K562 (cell line): ENCODE measurements around the gene ZFHX2. TPM values are rescaled to one million over a fixed set of nuclear protein-coding genes. Genes with fewer than 3 reads are reported as not detected.

Source experiments
- CXXC5 ChIP-seq: fragments of 250-450 bp; sonication (Bioruptor Pico); IDR thresholded peaks from 2 replicates; pipeline ENCODE4 v1.8.0; 2022; ENCODE audit warnings: inconsistent platforms, mild to moderate bottlenecking, moderate library complexity
- ELF4 ChIP-seq: fragments of 450-650 bp; formaldehyde crosslinking; IDR thresholded peaks from 2 replicates; pipeline ENCODE4 v1.4.0; 2022; ENCODE audit warnings: missing genetic modification characterization
- NRF1 ChIP-seq, 2 experiments: fragments of 450-650 bp; IDR thresholded peaks in 1 of 2; conservative IDR thresholded peaks in 1 of 2; 2 replicates each; pipeline ENCODE4 v1.6.1; 2014; ENCODE audit warnings: mild to moderate bottlenecking in 2 of 2
- XRCC5 ChIP-seq: fragments of 200-400 bp; formaldehyde crosslinking; IDR thresholded peaks from 2 replicates; pipeline ENCODE4 v1.6.1; 2017; ENCODE audit warnings: low read depth, mild to moderate bottlenecking, low read length
- polyA plus RNA-seq, 8 experiments: library from polyadenylated mRNA; depleted of rRNA in 4 of 8; stranded (reverse) in 5 of 8; unstranded in 3 of 8; fragments of >200 nt; fragmentation: Nextera tagmentation in 2 of 8; fragmentation: Illumina TruSeq in 1 of 8; extraction: Ambion mirVana in 2 of 8; extraction: Trizol in 1 of 8; gene quantifications; 2 replicates each; pipeline versions ENCODE4 v1.2.1 to v1.2.3, GENCODE V29; 2011 to 2014; ENCODE audit warnings: inconsistent platforms in 1 of 8, missing spikeins in 1 of 8
- total RNA-seq, 7 experiments: library from RNA; depleted of rRNA in 6 of 7; stranded (reverse); fragments of >200 nt in 6 of 7; fragmentation: Illumina TruSeq in 2 of 7; extraction: Trizol in 2 of 7; gene quantifications; 2 replicates each; pipeline versions ENCODE4 v1.2.1 to v1.2.3, GENCODE V29; 2011 to 2021; ENCODE audit warnings: low replicate concordance in 1 of 7
- TF ChIP-seq, protein P1 (sequence below), 3 experiments: fragments of 200-800 bp in 1 of 3; fragments of 250-450 bp in 1 of 3; fragments of 450-650 bp in 1 of 3; sonication (Bioruptor Pico) in 1 of 3; sonication (Bioruptor generic) in 1 of 3; formaldehyde crosslinking in 1 of 3; IDR thresholded peaks; 2 replicates each; pipeline versions ENCODE4 v1.6.1 to v1.8.0; 2016 to 2022; ENCODE audit warnings: mild to moderate bottlenecking in 2 of 3, missing genetic modification characterization in 2 of 3, missing compliant biosample characterization in 1 of 3, moderate library complexity in 1 of 3
- TF ChIP-seq, protein P2 (sequence below): fragments of 450-650 bp; formaldehyde crosslinking; IDR thresholded peaks from 2 replicates; pipeline ENCODE4 v1.4.0; 2020; ENCODE audit warnings: mild to moderate bottlenecking, mixed read lengths
- TF ChIP-seq, protein P3 (sequence below): fragments of 450-650 bp; IDR thresholded peaks from 2 replicates; pipeline ENCODE4 v1.6.1; 2016; ENCODE audit warnings: borderline replicate concordance
- TF ChIP-seq, protein P4 (sequence below): fragments of 450-650 bp; IDR thresholded peaks from 2 replicates; pipeline ENCODE4 v1.6.1; 2017; ENCODE audit warnings: antibody characterized with exemption, mild to moderate bottlenecking

The ZFHX2 gene
- total and polyA plus RNA-seq, 9 of the 15 experiments (the other 6 are each of a cell fraction or from before 2014, with no cell fraction given) = 0.06 to 0.11 (median 0.11) TPM; not detected in 4

DNA sequence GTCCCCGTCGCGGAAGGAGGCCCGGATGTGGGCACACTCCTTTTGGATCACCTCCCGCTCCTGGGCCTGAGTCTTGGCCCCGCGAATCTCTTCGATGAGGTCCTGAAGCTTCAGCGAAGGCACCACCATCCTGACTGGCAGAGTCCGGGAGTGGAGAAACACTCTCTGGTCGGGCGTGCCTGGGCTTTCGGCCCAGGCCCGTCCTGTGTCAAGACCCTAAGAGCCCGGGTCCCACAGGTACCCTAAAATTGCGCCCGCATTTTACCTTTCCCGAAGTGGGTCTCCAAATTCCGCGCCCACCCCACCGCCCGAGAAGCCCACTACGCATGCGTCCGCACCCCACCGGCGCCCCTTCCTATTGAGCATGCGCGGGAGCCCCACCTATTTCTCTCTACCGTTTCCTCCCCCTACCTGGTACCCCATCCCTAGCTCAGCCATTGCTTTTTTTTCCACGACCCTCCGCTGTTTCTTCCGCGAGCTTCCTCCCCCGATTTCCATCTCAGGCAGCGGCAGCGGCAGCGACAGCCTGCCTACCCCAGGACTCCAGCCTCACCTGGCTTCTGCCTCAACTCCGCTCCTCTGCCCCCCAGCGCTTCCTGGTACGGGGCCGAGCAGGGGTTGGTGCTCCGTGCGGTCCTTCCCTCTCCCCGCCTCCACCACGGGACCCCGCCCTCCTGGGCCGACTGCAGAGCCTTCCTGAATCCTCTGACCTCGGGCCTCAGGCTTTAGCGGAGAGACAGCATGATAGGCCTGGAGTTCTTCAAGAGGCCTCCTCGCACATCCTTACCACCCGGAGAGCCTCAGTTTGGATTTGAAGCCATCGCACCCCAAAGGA lies 15.8 kb upstream of the ZFHX2 start, which contains the start of gene AP1G2 (continued):
- TF ChIP-seq, protein P1, sequence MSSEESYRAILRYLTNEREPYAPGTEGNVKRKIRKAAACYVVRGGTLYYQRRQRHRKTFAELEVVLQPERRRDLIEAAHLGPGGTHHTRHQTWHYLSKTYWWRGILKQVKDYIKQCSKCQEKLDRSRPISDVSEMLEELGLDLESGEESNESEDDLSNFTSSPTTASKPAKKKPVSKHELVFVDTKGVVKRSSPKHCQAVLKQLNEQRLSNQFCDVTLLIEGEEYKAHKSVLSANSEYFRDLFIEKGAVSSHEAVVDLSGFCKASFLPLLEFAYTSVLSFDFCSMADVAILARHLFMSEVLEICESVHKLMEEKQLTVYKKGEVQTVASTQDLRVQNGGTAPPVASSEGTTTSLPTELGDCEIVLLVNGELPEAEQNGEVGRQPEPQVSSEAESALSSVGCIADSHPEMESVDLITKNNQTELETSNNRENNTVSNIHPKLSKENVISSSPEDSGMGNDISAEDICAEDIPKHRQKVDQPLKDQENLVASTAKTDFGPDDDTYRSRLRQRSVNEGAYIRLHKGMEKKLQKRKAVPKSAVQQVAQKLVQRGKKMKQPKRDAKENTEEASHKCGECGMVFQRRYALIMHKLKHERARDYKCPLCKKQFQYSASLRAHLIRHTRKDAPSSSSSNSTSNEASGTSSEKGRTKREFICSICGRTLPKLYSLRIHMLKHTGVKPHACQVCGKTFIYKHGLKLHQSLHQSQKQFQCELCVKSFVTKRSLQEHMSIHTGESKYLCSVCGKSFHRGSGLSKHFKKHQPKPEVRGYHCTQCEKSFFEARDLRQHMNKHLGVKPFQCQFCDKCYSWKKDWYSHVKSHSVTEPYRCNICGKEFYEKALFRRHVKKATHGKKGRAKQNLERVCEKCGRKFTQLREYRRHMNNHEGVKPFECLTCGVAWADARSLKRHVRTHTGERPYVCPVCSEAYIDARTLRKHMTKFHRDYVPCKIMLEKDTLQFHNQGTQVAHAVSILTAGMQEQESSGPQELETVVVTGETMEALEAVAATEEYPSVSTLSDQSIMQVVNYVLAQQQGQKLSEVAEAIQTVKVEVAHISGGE (CRISPR knock-in tag; IDR thresholded peaks at IDR 0.05) = 0 out of 6 replicates have a peak, but pooled peaks of 1 of the 3 experiments have one; percentile 25
- peak; percentile 61 for TF ChIP-seq CXXC5 (CRISPR knock-in tag)
- peak; percentile 90; the same call in 1 of the 2 replicates for TF ChIP-seq ELF4 (CRISPR knock-in tag)
- peak; percentile 97 for TF ChIP-seq NRF1 (conservative IDR thresholded peaks at IDR 0.05 in 1 of 2, IDR thresholded peaks at IDR 0.05 in 1 of 2)
- TF ChIP-seq, protein P2, sequence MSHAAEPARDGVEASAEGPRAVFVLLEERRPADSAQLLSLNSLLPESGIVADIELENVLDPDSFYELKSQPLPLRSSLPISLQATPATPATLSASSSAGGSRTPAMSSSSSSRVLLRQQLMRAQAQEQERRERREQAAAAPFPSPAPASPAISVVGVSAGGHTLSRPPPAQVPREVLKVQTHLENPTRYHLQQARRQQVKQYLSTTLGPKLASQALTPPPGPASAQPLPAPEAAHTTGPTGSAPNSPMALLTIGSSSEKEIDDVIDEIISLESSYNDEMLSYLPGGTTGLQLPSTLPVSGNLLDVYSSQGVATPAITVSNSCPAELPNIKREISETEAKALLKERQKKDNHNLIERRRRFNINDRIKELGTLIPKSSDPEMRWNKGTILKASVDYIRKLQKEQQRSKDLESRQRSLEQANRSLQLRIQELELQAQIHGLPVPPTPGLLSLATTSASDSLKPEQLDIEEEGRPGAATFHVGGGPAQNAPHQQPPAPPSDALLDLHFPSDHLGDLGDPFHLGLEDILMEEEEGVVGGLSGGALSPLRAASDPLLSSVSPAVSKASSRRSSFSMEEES (CRISPR knock-in tag) = peak; percentile 1; the same call in 1 of the 2 replicates
- peak; percentile 68; the same call in 1 of the 2 replicates for TF ChIP-seq XRCC5
- TF ChIP-seq, protein P3, sequence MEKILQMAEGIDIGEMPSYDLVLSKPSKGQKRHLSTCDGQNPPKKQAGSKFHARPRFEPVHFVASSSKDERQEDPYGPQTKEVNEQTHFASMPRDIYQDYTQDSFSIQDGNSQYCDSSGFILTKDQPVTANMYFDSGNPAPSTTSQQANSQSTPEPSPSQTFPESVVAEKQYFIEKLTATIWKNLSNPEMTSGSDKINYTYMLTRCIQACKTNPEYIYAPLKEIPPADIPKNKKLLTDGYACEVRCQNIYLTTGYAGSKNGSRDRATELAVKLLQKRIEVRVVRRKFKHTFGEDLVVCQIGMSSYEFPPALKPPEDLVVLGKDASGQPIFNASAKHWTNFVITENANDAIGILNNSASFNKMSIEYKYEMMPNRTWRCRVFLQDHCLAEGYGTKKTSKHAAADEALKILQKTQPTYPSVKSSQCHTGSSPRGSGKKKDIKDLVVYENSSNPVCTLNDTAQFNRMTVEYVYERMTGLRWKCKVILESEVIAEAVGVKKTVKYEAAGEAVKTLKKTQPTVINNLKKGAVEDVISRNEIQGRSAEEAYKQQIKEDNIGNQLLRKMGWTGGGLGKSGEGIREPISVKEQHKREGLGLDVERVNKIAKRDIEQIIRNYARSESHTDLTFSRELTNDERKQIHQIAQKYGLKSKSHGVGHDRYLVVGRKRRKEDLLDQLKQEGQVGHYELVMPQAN = peak; percentile 66; the same call in 1 of the 2 replicates
- TF ChIP-seq, protein P4, sequence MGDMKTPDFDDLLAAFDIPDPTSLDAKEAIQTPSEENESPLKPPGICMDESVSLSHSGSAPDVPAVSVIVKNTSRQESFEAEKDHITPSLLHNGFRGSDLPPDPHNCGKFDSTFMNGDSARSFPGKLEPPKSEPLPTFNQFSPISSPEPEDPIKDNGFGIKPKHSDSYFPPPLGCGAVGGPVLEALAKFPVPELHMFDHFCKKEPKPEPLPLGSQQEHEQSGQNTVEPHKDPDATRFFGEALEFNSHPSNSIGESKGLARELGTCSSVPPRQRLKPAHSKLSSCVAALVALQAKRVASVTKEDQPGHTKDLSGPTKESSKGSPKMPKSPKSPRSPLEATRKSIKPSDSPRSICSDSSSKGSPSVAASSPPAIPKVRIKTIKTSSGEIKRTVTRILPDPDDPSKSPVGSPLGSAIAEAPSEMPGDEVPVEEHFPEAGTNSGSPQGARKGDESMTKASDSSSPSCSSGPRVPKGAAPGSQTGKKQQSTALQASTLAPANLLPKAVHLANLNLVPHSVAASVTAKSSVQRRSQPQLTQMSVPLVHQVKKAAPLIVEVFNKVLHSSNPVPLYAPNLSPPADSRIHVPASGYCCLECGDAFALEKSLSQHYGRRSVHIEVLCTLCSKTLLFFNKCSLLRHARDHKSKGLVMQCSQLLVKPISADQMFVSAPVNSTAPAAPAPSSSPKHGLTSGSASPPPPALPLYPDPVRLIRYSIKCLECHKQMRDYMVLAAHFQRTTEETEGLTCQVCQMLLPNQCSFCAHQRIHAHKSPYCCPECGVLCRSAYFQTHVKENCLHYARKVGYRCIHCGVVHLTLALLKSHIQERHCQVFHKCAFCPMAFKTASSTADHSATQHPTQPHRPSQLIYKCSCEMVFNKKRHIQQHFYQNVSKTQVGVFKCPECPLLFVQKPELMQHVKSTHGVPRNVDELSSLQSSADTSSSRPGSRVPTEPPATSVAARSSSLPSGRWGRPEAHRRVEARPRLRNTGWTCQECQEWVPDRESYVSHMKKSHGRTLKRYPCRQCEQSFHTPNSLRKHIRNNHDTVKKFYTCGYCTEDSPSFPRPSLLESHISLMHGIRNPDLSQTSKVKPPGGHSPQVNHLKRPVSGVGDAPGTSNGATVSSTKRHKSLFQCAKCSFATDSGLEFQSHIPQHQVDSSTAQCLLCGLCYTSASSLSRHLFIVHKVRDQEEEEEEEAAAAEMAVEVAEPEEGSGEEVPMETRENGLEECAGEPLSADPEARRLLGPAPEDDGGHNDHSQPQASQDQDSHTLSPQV = 0 out of 2 replicates have a peak, but pooled peaks have one; percentile 12
